Suppressor macrophage treated with lipopolysaccharide for 4 hours (primary cell): ENCODE data around the gene FAM180A.
"Not testable (repeated sequence)": the region's sequence is repeated elsewhere in the genome, so short reads cannot be mapped to it uniquely, and the experiment has no call there.

Experiments used
- DNase-seq: peaks from one replicate; pipeline ENCODE4 v3.0.0-alpha.2; 2020

FAM180A gene

GRCh38 chr7:135711139-135711469 lies 37.5 kb downstream of the FAM180A start:
- no peak for DNase-seq

- peak; percentile 37 for DNase-seq
Observed at GRCh38 chr7:135710417-135711138, 38.0 kb downstream of the FAM180A start.

- no peak for DNase-seq
Observed at GRCh38 chr7:135709508-135709907, 39.1 kb downstream of the FAM180A start.

- DNase-seq = no peak
Observed at GRCh38 chr7:135708041-135708440, 40.6 kb downstream of the FAM180A start.

GRCh38 chr7:135707570-135707966 lies 41.0 kb downstream of the FAM180A start:
- no peak for DNase-seq

- DNase-seq = no peak
Observed at GRCh38 chr7:135706858-135707569, 41.6 kb downstream of the FAM180A start.

- DNase-seq = no peak
Observed at GRCh38 chr7:135706038-135706742, 42.4 kb downstream of the FAM180A start.

GRCh38 chr7:135704698-135705097 lies 43.9 kb downstream of the FAM180A start:
- no peak for DNase-seq

- DNase-seq = no peak
Observed at GRCh38 chr7:135704074-135704473, 44.5 kb downstream of the FAM180A start.

GRCh38 chr7:135697276-135698049 lies 51.1 kb downstream of the FAM180A start:
- DNase-seq = no peak

- DNase-seq = no peak
Observed at GRCh38 chr7:135693558-135693957, 55.1 kb downstream of the FAM180A start.

- not testable (repeated sequence) for DNase-seq
Observed at GRCh38 chr7:135692606-135693005, 56.0 kb downstream of the FAM180A start.

- no peak for DNase-seq
Observed at GRCh38 chr7:135692055-135692454, 56.6 kb downstream of the FAM180A start.

- no peak for DNase-seq
Observed at GRCh38 chr7:135690566-135690965, 58.0 kb downstream of the FAM180A start.

GRCh38 chr7:135687466-135687865 lies 61.1 kb downstream of the FAM180A start:
- no peak for DNase-seq

GRCh38 chr7:135685306-135686084 lies 63.1 kb downstream of the FAM180A start:
- no peak for DNase-seq

GRCh38 chr7:135684699-135685098 lies 63.9 kb downstream of the FAM180A start:
- no peak for DNase-seq

- no peak for DNase-seq
Observed at GRCh38 chr7:135684136-135684535, 64.5 kb downstream of the FAM180A start.

- no peak for DNase-seq
Observed at GRCh38 chr7:135683609-135684008, 65.0 kb downstream of the FAM180A start.

GRCh38 chr7:135682191-135682590 lies 66.4 kb downstream of the FAM180A start:
- no peak for DNase-seq

- no peak for DNase-seq
Observed at GRCh38 chr7:135681762-135682161, 66.9 kb downstream of the FAM180A start.
